GM21515 (cell line): ENCODE measurements around the gene FRYL.
"Not testable (repeated sequence)": the region's sequence is repeated elsewhere in the genome, so short reads cannot be mapped to it uniquely, and the experiment has no call there.

ENCODE experiments used
- ATAC-seq: cut with Tn5 transposase; IDR thresholded peaks from one replicate; pipeline ENCODE4 v1.9.1; 2021; ENCODE audit not compliant: unreplicated experiment

FRYL gene

DNA sequence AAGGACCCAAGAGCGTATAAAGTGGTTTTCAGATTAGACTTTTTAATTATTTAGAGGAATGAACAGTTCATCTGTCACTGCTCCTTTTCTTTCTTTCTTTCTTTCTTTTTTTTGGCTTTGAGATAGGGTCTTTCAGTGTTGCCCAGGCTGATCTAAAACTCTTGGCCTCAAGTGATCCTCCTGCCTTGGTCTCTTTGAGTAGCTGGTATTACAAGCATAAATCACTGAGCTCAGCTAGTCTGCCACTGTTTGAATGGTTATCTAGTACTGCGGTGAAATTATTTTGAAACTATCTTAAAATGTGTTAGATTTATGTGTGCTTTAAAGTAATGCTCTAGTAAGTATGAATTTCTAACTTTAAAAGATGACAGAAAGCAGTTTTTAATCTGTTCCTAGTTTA lies 6.5 kb upstream of the FRYL start:
- no peak for ATAC-seq

DNA sequence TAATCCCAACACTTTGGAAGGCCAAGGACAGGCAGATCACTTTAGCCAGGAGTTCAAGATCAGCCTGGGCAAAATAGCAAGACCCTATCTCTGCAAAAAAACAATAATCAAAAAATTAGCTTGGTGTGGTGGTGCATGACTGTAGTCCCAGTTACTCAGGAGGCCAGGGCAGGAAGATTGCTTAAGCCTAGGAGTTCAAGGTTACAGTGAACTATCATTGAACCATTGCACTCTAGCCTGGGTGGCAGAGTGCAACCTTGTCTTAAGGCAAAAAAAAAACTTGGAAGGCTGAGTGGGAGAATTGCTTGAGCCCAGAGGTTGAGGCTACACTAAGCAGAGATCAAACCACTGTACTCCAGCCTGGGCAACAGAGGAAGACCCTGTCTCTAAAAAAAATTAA lies 5.2 kb upstream of the FRYL start:
- ATAC-seq: no peak

DNA sequence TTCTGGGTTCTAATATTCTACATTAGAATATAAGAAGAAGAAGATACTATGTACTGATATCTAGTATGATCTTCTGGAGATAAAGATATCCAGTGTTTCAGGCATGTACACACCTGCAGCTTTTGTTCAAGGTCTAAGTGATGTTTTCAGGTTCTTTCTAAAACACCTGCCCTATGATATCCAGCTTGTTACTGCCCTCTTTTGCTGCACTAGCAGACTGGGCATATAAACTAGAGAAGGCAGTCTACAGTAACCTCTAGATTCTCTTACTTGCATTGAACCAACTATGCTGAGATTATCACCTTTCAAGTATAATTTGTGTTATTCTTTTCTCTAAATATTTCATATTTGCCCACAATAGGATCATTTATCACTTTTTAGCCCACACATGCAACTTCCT lies 1.9 kb upstream of the FRYL start:
- no peak for ATAC-seq

DNA sequence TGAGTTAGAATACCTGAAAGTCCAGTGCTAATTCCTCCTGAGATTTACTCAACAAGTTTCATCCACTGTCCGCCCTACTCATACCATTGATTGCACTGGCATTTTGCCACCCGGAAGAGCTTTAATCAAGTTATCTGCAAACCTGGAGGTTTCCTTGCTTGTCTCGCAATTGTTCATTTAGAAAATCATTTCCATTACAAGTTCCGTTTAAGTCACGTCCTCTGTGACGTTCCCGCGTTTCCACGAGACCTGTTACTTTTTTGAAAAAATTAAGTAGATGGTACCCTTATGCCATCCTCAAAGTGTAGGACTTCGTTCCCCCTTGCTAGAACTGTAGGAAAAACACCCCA lies 761 bp upstream of the FRYL start:
- ATAC-seq: no peak

DNA sequence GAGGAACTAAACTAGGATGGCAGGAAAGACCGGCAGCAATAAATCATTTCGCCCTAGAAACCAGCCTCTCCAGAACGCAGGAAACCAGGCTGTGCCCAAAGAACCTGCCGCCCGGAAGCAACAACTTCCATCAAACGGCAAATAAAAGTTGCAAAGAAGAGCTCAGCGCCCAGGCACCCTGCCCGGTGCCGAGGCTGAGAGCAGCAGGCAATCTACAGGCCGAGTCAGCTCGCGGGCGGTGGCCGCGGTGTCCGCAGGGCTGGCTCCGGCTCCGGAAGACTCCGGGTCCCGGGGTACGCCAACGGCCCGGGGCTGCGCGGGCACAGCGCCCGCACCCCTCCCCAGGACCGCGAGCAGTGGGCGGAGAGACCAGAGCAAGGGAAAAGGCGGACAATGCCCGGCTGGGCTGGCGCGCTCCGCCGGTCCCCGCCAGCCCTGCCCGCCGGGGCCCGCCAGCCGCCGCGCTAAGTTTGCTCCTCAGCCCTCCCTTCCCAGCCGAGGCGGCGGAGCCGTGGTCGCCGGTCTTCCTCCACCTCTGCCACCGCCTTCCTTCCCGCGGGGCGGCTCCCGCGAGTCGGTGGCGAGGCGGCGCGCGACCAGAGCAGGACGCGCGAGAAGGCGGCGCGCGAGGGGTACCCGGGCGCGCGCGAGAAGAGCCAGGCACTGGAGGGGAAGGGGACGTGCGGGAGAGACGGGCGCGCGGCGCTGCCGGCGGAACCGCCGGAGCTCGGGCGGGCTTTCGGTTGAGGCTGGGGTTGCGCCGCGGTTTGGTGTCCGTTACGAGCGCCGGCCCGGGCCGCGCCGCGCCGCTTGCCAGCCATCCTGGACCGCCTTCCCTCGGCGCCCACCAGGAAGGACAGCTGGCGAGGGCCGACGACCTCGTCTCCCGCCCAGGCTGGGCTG lies 733 bp downstream of the FRYL start:
- ATAC-seq: peak; percentile 38

DNA sequence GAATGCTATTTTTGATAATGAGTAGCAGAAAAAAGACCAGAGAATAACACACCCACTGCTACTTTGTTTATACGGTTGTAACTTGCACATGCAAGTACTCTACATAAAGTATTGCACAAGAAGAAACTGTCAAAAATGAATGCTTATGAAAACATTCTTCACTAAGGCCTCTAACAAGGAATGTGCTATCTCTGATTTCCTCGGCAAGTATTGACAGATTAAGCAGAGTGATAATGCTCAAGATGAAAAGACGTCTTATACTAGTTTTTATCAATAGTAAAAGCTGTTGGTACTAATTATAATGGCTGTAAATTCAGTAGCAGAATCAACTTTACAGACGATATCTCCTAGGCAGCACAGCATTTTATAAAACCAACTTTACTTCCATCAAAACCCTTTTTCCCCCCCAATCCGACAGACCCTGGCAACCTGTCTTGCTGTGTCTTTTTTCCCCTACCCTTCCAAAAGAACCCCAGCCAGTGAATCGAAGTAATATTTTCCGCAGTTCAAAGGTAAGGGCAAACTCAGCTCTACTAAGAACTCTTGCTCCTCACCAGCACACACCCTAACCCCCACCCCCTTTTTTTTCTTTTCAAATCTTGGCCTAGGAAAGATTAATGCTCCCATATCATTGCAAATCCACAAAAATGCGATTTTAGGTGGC lies 1.5 kb downstream of the FRYL start:
- ATAC-seq: no peak

DNA sequence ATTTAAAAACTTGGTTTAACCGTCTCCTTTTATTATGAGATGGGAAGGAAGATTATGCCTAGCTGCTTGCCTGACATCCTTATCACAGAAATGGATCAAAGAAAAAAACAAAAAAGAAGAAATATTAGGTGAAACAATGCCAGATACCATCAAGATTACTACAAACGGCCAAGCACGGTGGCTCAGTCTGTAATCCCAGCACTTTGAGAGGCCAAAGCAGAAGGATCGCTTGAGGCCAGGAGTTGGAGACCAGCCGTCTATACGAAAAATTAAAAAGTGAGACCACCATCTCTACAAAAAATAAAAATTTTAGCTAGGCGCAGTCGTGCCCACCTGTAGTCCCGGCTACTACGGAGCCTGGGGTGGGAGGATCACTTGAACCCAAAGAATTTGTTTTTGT lies 2.3 kb downstream of the FRYL start:
- ATAC-seq: no peak

DNA sequence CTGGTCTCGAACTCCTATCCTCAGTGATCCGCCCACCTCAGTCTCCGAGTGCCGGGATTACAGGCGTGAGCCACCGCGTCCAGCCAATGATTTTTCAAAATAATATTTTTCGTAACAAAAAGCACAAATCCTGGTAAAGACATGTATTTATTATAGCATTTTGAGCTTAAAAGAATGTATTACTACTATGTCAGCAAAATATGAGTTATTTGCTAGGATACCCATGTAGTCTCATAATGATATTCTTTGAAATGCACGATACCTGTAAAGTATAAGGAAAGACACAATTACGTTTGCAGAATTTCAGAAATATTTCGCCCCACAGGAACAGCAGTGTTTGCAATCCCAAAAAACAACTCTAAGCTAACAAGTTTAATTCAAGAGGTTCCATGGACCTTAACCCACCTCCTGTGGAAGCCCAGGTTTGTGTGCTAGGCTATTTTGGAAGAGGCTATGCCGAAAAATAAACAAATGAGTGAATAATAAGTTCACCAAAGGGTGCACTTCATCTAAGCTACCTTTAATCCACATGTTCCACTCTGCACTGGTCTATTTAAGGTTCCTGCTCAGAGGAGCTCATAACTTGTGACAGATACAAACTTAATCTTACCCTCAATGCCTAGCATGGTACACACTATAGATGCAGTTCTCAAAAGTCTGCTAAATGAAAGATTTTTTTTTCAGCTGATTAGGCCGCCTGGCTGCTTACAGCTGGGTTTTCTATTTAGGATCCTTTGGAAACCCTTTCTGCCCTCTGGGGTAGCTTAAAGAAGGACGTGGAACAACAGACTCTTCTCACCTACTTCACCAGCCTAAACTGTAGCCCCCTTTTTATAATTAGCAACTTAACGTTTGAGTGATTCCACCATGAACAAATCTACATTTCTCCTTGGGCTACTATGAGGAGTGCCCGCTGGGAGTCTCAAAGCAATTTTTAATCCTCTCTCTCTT lies 5.0 kb downstream of the FRYL start:
- ATAC-seq: no peak

DNA sequence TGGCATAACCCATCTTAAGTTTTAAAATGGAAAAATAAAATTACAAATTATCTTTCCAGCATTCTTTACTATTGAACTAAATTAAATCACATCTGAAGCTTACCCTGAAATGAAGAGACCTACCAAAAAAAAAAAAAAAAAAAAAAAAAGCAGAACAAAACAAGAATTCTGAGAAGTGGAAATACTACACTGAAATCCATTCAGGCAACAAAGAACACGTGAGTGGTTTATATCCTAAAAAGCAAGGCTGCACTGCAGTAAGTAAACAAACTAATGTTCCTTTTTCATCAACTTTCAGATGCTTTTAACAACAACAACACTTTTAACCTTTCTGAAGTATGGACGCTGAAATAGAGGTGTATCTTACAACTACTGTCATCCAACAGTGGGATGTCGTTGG lies 7.5 kb downstream of the FRYL start:
- no peak for ATAC-seq

DNA sequence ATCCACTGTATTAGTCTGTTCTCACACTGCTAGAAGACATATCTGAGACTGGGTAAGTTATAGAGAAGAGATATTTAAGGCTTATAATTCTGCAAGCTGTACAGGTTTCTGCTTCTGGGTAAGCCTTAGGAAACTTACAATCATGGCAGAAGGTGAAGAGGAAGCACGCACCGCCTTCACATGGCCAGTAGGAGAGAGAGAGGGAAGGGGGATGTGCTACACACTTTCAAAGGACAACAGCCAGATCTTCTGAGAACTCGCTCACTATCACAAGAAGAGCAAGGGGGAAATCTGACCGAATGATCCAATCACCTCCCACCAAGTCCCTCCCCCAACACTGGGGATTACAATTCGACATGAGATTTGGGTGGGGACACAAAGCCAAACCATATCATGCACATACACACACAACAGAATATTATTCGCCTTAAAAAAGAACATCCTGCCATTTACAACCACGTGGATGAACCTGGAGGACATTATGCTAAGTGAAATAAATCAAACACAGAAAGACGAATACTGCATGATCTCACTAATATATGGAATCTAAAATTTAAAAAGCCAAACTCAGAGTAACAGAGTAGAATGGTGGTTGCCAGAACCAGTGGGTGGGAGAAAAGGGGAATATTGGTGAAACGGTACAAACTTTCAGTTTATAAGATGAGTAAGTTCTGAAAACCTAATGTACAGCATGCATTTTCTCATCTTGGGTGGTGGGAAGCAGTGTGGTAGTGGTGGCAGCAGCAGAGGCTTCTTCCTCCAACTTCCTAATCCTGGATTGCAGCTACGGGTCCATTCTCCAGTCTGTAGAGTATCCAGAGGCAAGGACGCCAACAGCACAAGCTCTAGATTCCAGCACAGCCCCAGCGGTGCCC lies 12.8 kb downstream of the FRYL start:
- no peak for ATAC-seq

DNA sequence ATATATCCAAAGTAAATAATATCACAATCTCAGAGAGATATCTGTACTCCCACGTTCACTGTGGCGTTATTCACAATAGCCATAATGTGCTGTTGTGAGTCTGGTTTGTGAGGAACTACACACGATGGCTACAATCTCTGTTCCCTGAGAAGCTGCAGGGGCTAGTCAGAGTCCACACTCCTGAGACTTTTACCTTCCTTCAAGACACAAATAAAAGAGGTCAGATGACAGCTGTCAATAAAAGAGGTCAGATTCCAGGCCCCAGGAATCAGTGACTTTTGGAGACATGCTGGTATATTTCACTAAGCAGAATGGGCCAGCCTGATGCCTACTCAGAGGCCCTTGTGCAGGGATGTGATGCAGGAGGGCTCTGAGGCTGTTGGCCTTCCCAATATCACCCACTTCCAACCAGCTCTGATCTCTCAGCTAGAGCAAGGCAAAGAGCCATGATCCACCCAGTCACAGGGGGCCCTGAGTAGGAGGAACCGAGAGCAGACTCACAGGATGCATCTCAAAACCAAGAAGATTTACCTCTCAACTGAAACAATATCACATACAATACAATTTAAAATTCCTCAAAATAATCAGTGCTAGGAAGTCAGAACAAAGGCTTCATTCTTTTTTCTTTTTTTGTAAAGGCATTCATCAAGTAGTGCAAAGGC lies 13.8 kb downstream of the FRYL start:
- peak; percentile 74 for ATAC-seq

DNA sequence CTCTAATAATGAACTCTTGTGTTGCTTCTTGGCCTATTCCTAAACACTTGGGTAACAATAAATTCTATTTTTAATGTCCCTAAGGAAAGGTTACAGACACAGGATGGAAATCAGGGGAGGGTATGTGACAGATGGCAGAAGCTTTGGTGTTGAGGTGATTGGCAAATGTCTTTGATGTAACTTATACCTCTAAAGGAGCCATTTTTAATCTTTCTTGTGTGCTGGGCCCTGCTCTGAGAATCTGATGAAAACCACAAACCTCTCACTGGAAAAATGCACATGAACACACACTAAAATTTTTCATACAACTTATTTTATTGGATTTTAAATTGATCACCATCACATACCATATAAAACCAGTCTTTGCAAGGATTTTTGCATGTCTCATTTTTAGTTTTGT lies 17.7 kb downstream of the FRYL start:
- ATAC-seq: no peak

DNA sequence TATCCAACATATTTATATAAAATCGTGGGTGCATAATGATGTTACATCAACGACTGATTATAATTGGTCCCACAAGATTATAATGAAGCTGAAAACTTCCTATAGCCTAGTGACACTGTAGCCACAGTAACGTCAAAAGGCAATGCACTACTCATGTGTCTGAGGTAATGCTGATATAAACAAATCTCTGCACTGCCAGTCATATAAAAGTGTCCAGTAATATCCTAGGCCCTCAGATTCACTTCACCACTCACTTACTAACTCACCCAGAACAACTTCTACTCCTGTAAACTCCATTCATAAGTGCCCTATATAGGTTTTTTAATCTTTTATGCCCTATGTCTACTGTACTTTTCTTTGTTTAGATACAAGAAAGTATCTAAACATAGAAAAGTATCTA lies 18.8 kb downstream of the FRYL start:
- ATAC-seq: no peak

DNA sequence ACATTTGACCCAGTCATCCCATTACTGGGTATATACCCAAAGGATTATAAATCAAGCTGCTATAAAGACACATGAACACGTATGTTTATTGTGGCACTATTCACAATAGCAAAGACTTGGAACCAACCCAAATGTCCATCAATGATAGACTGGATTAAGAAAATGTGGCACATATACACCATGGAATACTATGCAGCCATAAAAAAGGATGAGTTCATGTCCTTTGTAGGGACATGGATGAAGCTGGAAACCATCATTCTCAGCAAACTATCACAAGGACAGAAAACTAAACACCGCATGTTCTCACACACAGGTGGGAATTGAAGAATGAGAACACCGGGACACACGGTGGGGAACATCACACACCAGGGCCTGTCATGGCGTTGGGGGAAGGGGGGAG lies 21.4 kb downstream of the FRYL start:
- not testable (repeated sequence) for ATAC-seq

DNA sequence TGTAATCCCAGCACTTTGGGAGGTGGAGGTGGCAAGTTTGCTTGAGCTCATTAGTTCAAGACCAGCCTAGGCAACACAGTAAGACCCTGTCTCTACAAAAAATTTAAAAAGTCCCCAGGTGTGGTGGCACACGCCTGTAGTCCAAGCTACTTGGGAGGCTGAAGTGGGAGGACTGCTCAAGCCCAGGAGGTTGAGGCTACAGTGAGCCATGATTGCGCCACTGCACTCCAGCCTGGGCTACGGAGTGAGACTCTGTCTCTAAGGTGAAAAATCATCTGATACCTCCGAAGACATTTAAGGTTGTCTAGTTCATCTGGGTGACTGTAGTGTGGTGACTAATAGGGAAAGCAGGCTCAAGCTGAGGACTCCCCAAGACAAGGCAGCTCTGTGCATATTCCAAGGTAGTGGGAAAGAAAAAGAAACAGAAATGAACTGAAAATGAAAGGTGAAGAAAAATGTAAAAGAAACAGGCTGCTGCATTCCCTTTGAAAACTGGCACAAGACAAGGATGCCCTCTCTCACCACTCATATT lies 23.3 kb downstream of the FRYL start:
- ATAC-seq: no peak

DNA sequence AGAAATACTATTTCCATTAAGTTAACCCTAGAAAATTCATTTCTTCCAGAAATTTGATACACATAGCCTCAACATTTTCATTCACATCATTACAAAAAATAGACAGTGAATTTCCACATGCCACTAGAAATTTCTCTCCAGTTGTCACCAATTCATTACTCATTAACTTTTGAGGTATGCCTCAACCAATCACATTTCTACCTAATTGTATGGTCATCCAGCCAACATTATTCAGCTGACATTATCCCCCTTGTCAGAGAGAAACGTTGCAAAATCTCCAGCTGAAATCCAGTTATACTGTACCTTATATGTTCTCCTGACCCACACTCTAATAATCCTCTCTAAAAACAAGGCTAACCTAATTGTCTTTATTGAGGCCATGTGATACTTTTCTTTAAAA lies 24.8 kb downstream of the FRYL start:
- ATAC-seq: no peak

DNA sequence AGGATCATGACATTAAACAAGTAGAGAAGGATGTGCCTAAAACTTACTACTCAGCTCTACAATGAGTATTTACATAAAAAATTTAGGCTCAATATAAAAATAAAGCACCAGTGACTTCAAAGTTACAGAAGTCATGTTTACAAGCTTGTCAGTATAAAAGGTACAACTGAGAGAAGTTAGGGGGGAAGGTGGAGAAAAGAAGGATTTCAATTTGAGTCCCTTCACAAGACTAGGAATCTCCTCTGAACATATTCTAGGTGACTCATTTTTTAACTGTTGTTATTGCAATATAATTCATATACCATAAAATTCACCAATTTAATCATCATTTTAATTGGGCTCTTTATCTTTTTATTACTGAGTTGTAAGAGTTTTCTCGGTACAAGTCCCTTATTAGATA lies 26.9 kb downstream of the FRYL start:
- no peak for ATAC-seq

DNA sequence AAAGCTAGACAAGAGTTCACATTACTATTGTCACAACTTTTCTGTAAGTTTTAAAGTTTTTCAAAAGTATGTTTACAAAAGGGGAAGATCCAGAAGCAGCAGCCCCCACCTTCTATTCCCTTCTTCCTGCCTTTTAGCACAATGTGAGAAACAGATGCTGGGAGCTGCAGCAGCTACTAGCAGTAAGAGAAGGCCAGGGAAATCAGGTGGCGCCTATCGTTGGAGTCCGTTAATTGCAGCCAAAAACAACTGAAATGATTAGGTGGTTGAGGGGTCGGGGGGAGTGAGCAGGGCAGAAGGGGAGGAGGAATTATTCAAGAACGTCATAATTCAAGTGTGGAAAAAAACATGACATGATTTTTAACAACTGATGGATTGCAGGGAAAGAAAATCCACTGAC lies 27.4 kb downstream of the FRYL start:
- ATAC-seq: no peak

DNA sequence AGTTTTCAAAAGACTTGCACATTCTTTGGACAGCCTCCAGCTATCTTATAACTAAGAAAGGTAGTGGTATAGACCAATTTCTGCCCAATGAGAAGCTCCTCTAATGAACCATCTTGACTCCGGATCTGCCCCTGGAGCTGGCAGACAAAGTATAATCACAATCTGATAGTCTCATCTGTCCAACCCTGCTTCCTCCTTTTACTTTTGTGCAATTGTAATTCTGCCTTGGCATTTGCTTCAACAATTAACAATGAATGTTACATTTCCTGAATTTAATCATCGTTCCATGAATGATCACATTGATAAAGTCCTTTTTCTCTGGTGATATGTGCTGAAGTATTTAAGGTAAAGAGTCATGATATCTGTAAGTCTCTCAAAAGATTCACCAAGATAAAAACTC lies 27.8 kb downstream of the FRYL start:
- ATAC-seq: no peak
